ENCODE data around the gene CD38.

Gene CD38

DNA sequence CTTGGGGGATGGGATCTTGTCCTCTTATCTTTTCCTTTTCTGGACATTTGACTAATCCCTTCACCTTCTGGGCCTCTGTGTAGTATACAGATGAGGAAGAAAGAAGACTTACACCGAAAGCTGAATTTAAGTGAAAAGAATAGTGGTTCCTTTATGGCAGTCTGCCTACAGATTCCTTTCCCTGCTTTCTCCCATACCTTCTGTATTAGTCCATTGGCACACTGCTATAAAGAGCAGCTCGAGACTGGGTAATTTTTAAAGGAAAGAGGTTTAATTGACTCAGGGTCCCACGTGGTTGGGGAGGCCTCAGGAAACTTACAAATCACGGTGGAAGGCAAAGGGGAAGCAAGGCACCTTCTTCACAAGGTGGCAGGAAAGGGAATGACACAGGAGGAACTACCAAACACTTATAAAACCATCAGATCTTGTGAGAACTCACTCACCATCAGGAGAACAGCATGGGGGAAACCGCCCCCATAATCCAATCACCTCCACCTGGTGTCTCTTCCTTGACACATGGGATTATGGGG is 34.0 kb upstream of the CD38 start:
- peaks cover 19% of the 10 kb centered on the region for H3K9me3 ChIP-seq (ENCODE audit: insufficient read depth, low read length, severe bottlenecking)
- ATAC-seq (ENCODE audit: insufficient read depth, low read depth), result no peak

GRCh38 chr4:15746110-15746509 is 32.0 kb upstream of the CD38 start:
- DNase-seq (no peak), ATAC-seq (ENCODE audit: insufficient read depth, low read depth) (no peak)
- no peak overlapping the region for H3K4me2 ChIP-seq (ENCODE audit: insufficient read depth, low read length)
- H3K4me3 ChIP-seq (ENCODE audit: low read depth in 1 of 2, low read length in 2 of 2), result no peak overlapping the region
- no peak overlapping the region for H3K9ac ChIP-seq (ENCODE audit: low read depth, low read length)
- no peaks in the 10 kb centered on the region for H4K20me1 ChIP-seq (ENCODE audit: insufficient read depth, low read length)
- peaks cover 31% of the 10 kb centered on the region for H3K79me2 ChIP-seq (ENCODE audit: insufficient read depth, low read length)
- H3K27ac ChIP-seq (ENCODE audit: low read length), result peak overlapping the region; percentile 55
- TF ChIP-seq EZH2 (IDR thresholded peaks at IDR 0.05; ENCODE audit: borderline replicate concordance, low read depth, low read length, severe bottlenecking) (no peak), CTCF (IDR thresholded peaks at IDR 0.05; ENCODE audit: borderline replicate concordance, extremely low read depth, low read length, poor library complexity, severe bottlenecking) (no peak)
- no peak overlapping the region for H2AFZ ChIP-seq (ENCODE audit: low read depth, low read length)
- H3K36me3 ChIP-seq (ENCODE audit: insufficient read depth, low read length), result no peaks in the 10 kb centered on the region
- H3K9me3 ChIP-seq (ENCODE audit: insufficient read depth, low read length, severe bottlenecking), result peaks cover 17% of the 10 kb centered on the region
- peaks cover 65% of the 10 kb centered on the region for H3K4me1 ChIP-seq (ENCODE audit: insufficient read depth, low read length)
- H3K27me3 ChIP-seq (ENCODE audit: insufficient read depth, low read length, poor library complexity), result no peaks in the 10 kb centered on the region

More for the DNA sequence above, 34.0 kb upstream of the CD38 start:
- Histone ChIP-seq H3K27ac (ENCODE audit: low read length) (peak overlapping the region; percentile 86), H3K79me2 (ENCODE audit: insufficient read depth, low read length) (peaks cover 38% of the 10 kb centered on the region), H3K4me2 (ENCODE audit: insufficient read depth, low read length) (peak overlapping the region; percentile 31), H3K27me3 (ENCODE audit: insufficient read depth, low read length, poor library complexity) (no peaks in the 10 kb centered on the region), H3K4me3 (ENCODE audit: low read depth in 1 of 2, low read length in 2 of 2) (peak overlapping the region in 1 of 2 experiments; percentile 25; a peak in 1 of 4 replicates), H3K36me3 (ENCODE audit: insufficient read depth, low read length) (no peaks in the 10 kb centered on the region), H3K9ac (ENCODE audit: low read depth, low read length) (peak overlapping the region; percentile 42), H3K4me1 (ENCODE audit: insufficient read depth, low read length) (peaks cover 85% of the 10 kb centered on the region), H2AFZ (ENCODE audit: low read depth, low read length) (no peak overlapping the region), H4K20me1 (ENCODE audit: insufficient read depth, low read length) (no peaks in the 10 kb centered on the region)
- TF ChIP-seq CTCF (IDR thresholded peaks at IDR 0.05; ENCODE audit: borderline replicate concordance, extremely low read depth, low read length, poor library complexity, severe bottlenecking) (no peak), EZH2 (IDR thresholded peaks at IDR 0.05; ENCODE audit: borderline replicate concordance, low read depth, low read length, severe bottlenecking) (no peak)
- DNase-seq, result no peak

DNA sequence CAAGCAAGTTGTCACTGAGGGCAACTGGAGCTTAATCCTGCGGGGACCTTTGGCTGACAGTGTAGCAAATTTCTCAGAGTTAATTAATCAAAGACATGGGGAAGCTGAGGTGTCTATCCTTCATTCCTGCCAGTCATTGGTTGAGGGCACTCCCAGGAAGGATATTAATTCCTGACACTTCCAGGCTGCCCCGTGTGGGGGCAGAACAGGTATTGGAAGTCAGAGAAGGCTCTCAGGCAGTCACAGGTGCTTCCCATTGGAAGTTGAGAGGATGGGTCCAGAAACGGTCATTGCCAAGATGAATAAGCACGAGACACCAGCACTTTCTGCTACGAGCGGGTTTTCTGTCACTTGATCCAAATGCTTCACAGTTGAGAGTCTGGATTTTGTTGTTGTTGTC is 29.1 kb upstream of the CD38 start:
- no peak for DNase-seq
- Histone ChIP-seq H3K4me2 (ENCODE audit: insufficient read depth, low read length) (no peak overlapping the region), H3K27ac (ENCODE audit: low read length) (0 out of 2 replicates have a peak overlapping the region, but pooled peaks have one; percentile 20), H3K36me3 (ENCODE audit: insufficient read depth, low read length) (peaks cover 13% of the 10 kb centered on the region), H3K4me3 (ENCODE audit: low read depth in 1 of 2, low read length in 2 of 2) (no peak overlapping the region), H3K27me3 (ENCODE audit: insufficient read depth, low read length, poor library complexity) (no peaks in the 10 kb centered on the region), H3K9me3 (ENCODE audit: insufficient read depth, low read length, severe bottlenecking) (peaks cover 9% of the 10 kb centered on the region), H4K20me1 (ENCODE audit: insufficient read depth, low read length) (no peaks in the 10 kb centered on the region), H3K79me2 (ENCODE audit: insufficient read depth, low read length) (peaks cover 41% of the 10 kb centered on the region), H3K9ac (ENCODE audit: low read depth, low read length) (no peak overlapping the region), H3K4me1 (ENCODE audit: insufficient read depth, low read length) (peaks cover 59% of the 10 kb centered on the region), H2AFZ (ENCODE audit: low read depth, low read length) (no peak overlapping the region)
- TF ChIP-seq CTCF (IDR thresholded peaks at IDR 0.05; ENCODE audit: borderline replicate concordance, extremely low read depth, low read length, poor library complexity, severe bottlenecking), result no peak
- TF ChIP-seq EZH2 (IDR thresholded peaks at IDR 0.05; ENCODE audit: borderline replicate concordance, low read depth, low read length, severe bottlenecking), result no peak
- no peak for ATAC-seq (ENCODE audit: insufficient read depth, low read depth)
